WTC11 (cell line): ENCODE measurements around the gene PPP1R3C. TPM values are rescaled to one million over a fixed set of nuclear protein-coding genes. Genes with fewer than 3 reads are reported as not detected.

Experiments used
- ATAC-seq: fragments of 200-7000 bp; cut with Tn5 transposase; 2 replicates; pipeline ENCODE4 v1.10.0; 2021; ENCODE audit warnings: mild to moderate bottlenecking, moderate library complexity
- CTCF ChIA-PET: fragments of 300-600 bp; sonication (Branson Sonifier 250); formaldehyde crosslinking; loops from one replicate; lab custom pipeline; 2021; ENCODE audit warnings: antibody characterized with exemption; lab: Charles Lee
- POLR2A ChIA-PET: fragments of 350-600 bp; sonication (Branson Sonifier 250); formaldehyde crosslinking; loops from one replicate; lab custom pipeline; 2021; ENCODE audit warnings: antibody characterized with exemption; lab: Charles Lee
- DNase-seq: peaks from one replicate; pipeline ENCODE4 v3.0.0; 2021; ENCODE audit warnings: low spot score
- H3K27ac Mint-ChIP-seq: 2 replicates; pipeline ENCODE4 v1.8.0; 2021; ENCODE audit warnings: mixed read lengths
- H3K27me3 Mint-ChIP-seq: 2 replicates; pipeline ENCODE4 v1.8.0; 2021; ENCODE audit warnings: low read depth, mild to moderate bottlenecking, moderate library complexity, mixed read lengths
- H3K36me3 Mint-ChIP-seq: 2 replicates; pipeline ENCODE4 v1.8.0; 2021; ENCODE audit warnings: mixed read lengths
- H3K4me1 Mint-ChIP-seq: 2 replicates; pipeline ENCODE4 v1.8.0; 2022; ENCODE audit warnings: mixed read lengths
- H3K4me3 Mint-ChIP-seq: 2 replicates; pipeline ENCODE4 v1.8.0; 2021; ENCODE audit warnings: mild to moderate bottlenecking, moderate library complexity, mixed read lengths
- H3K9me3 Mint-ChIP-seq: 2 replicates; pipeline ENCODE4 v1.8.0; 2021; ENCODE audit warnings: mixed read lengths
- ARID4B ChIP-seq: sonication (generic); formaldehyde crosslinking; IDR thresholded peaks from 2 replicates; pipeline ENCODE4 v1.8.0; 2023; ENCODE audit warnings: missing genetic modification reagents, mild to moderate bottlenecking, borderline replicate concordance
- ATF1 ChIP-seq: sonication (generic); formaldehyde crosslinking; IDR thresholded peaks from 2 replicates; pipeline ENCODE4 v1.8.1; 2023; ENCODE audit warnings: mild to moderate bottlenecking, moderate library complexity, missing genetic modification reagents
- ATF3 ChIP-seq: sonication (generic); formaldehyde crosslinking; conservative IDR thresholded peaks from 2 replicates; pipeline ENCODE4 v1.8.1; 2022; ENCODE audit warnings: mild to moderate bottlenecking, missing genetic modification reagents
- EMX1 ChIP-seq: fragments of 250-450 bp; sonication (Bioruptor Pico); IDR thresholded peaks from 2 replicates; pipeline ENCODE4 v1.8.0; 2021; ENCODE audit warnings: mild to moderate bottlenecking
- ETV6 ChIP-seq: sonication (generic); formaldehyde crosslinking; IDR thresholded peaks from 2 replicates; pipeline ENCODE4 v1.8.1; 2022; ENCODE audit warnings: mild to moderate bottlenecking, missing genetic modification reagents
- FOXJ3 ChIP-seq: sonication (generic); formaldehyde crosslinking; IDR thresholded peaks from 2 replicates; pipeline ENCODE4 v1.9.0; 2021; ENCODE audit warnings: missing genetic modification reagents, mild to moderate bottlenecking, borderline replicate concordance
- FOXP1 ChIP-seq: sonication (generic); formaldehyde crosslinking; IDR thresholded peaks from 2 replicates; pipeline ENCODE4 v1.8.0; 2022; ENCODE audit warnings: missing genetic modification reagents, mild to moderate bottlenecking, moderate library complexity, borderline replicate concordance
- NR2C2 ChIP-seq: sonication (generic); formaldehyde crosslinking; IDR thresholded peaks from 2 replicates; pipeline ENCODE4 v1.8.0; 2022; ENCODE audit warnings: mild to moderate bottlenecking, missing genetic modification reagents
- NR3C1 ChIP-seq: sonication (generic); formaldehyde crosslinking; conservative IDR thresholded peaks from 2 replicates; pipeline ENCODE4 v1.8.1; 2023; ENCODE audit warnings: low read depth, mild to moderate bottlenecking, missing genetic modification reagents
- PREB ChIP-seq: sonication (generic); formaldehyde crosslinking; IDR thresholded peaks from 2 replicates; pipeline ENCODE4 v1.8.1; 2022; ENCODE audit warnings: mild to moderate bottlenecking, missing genetic modification reagents, moderate library complexity, borderline replicate concordance
- RORB ChIP-seq: fragments of 250-450 bp; sonication (Bioruptor Pico); IDR thresholded peaks from 2 replicates; pipeline ENCODE4 v1.9.0; 2021; ENCODE audit warnings: mild to moderate bottlenecking
- TEAD1 ChIP-seq: sonication (generic); formaldehyde crosslinking; IDR thresholded peaks from 2 replicates; pipeline ENCODE4 v1.8.0; 2022; ENCODE audit warnings: mild to moderate bottlenecking, missing genetic modification reagents
- ZNF232 ChIP-seq: sonication (generic); formaldehyde crosslinking; IDR thresholded peaks from 2 replicates; pipeline ENCODE4 v1.8.0; 2022; ENCODE audit warnings: mild to moderate bottlenecking, missing genetic modification reagents
- ZNF423 ChIP-seq: fragments of 250-450 bp; sonication (Bioruptor Pico); IDR thresholded peaks from 2 replicates; pipeline ENCODE4 v2.1.2; 2022; ENCODE audit warnings: mild to moderate bottlenecking, moderate library complexity
- ZNF512 ChIP-seq: sonication (generic); formaldehyde crosslinking; IDR thresholded peaks from 2 replicates; pipeline ENCODE4 v1.8.1; 2022; ENCODE audit warnings: missing genetic modification reagents, borderline replicate concordance
- total RNA-seq: library from RNA; stranded (reverse); gene quantifications from 3 replicates; pipeline ENCODE4 v1.2.3, GENCODE V29; 2021
- TF ChIP-seq, protein P1 (sequence below): sonication (generic); formaldehyde crosslinking; IDR thresholded peaks from 2 replicates; pipeline ENCODE4 v1.8.0; 2023; ENCODE audit warnings: mild to moderate bottlenecking, missing genetic modification reagents
- TF ChIP-seq, protein P2 (sequence below): sonication (generic); formaldehyde crosslinking; IDR thresholded peaks from 2 replicates; pipeline ENCODE4 v1.8.1; 2023; ENCODE audit warnings: mild to moderate bottlenecking, missing genetic modification reagents

Gene PPP1R3C
- total RNA-seq, 1 experiment from 2014 or later, result 1.5 TPM

GRCh38 chr10:91626936-91627335 is 5.9 kb downstream of the PPP1R3C start (continued):
- TF ChIP-seq NR3C1 (CRISPR knock-in tag), result no peak
- no peak for TF ChIP-seq ATF3 (CRISPR knock-in tag)
- no peak for TF ChIP-seq ATF1 (CRISPR knock-in tag)
- no peak for TF ChIP-seq ARID4B (CRISPR knock-in tag)
- TF ChIP-seq, protein P1, sequence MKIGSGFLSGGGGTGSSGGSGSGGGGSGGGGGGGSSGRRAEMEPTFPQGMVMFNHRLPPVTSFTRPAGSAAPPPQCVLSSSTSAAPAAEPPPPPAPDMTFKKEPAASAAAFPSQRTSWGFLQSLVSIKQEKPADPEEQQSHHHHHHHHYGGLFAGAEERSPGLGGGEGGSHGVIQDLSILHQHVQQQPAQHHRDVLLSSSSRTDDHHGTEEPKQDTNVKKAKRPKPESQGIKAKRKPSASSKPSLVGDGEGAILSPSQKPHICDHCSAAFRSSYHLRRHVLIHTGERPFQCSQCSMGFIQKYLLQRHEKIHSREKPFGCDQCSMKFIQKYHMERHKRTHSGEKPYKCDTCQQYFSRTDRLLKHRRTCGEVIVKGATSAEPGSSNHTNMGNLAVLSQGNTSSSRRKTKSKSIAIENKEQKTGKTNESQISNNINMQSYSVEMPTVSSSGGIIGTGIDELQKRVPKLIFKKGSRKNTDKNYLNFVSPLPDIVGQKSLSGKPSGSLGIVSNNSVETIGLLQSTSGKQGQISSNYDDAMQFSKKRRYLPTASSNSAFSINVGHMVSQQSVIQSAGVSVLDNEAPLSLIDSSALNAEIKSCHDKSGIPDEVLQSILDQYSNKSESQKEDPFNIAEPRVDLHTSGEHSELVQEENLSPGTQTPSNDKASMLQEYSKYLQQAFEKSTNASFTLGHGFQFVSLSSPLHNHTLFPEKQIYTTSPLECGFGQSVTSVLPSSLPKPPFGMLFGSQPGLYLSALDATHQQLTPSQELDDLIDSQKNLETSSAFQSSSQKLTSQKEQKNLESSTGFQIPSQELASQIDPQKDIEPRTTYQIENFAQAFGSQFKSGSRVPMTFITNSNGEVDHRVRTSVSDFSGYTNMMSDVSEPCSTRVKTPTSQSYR (CRISPR knock-in tag), result no peak
- no peak for TF ChIP-seq TEAD1 (CRISPR knock-in tag)
- TF ChIP-seq ZNF423 (CRISPR knock-in tag), result no peak

DNA sequence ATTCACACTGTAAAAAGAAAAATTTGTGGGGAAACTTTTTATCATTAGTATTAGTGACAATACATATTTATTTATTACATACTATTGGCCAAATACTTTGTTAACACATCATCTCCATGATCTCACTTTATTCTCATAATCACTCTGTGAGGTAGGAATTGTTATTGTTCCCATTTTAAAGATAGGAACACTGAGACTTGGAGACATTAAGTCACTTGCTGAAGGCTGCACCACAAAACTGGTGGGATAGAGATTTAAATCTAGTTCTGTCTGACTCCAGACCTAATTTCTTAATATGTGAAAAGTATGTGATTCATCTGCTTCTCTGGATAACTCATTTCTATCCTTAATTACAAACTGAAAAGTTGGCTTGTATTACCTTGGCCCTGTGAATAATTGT is 8.2 kb downstream of the PPP1R3C start:
- POLR2A ChIA-PET, result no interaction called here
- Mint-ChIP-seq H3K27ac (no peak overlapping the region), H3K36me3 (0 out of 2 replicates have a peak, but pooled peaks cover 2% of the 10 kb centered on the region), H3K9me3 (peaks cover 21% of the 10 kb centered on the region), H3K4me1 (no peaks in the 10 kb centered on the region), H3K4me3 (no peak overlapping the region), H3K27me3 (peaks cover 6% of the 10 kb centered on the region)
- TF ChIP-seq ZNF512 (CRISPR knock-in tag) (no peak), FOXP1 (CRISPR knock-in tag) (no peak), NR2C2 (CRISPR knock-in tag) (no peak), RORB (CRISPR knock-in tag) (no peak), PREB (CRISPR knock-in tag) (no peak), ZNF232 (CRISPR knock-in tag) (no peak), EMX1 (no peak), FOXJ3 (no peak), ETV6 (no peak)
- TF ChIP-seq, protein P2, sequence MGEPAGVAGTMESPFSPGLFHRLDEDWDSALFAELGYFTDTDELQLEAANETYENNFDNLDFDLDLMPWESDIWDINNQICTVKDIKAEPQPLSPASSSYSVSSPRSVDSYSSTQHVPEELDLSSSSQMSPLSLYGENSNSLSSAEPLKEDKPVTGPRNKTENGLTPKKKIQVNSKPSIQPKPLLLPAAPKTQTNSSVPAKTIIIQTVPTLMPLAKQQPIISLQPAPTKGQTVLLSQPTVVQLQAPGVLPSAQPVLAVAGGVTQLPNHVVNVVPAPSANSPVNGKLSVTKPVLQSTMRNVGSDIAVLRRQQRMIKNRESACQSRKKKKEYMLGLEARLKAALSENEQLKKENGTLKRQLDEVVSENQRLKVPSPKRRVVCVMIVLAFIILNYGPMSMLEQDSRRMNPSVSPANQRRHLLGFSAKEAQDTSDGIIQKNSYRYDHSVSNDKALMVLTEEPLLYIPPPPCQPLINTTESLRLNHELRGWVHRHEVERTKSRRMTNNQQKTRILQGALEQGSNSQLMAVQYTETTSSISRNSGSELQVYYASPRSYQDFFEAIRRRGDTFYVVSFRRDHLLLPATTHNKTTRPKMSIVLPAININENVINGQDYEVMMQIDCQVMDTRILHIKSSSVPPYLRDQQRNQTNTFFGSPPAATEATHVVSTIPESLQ (CRISPR knock-in tag), result no peak
- DNase-seq (no peak), ATAC-seq (no peak)
- CTCF ChIA-PET, result interaction anchor here (0.6 kb wide), 1 partner anchor 147 kb away, joined by 3 read pairs; no protein-coding TSS in a partner anchor
